Stimulated activated CD8-positive, alpha-beta memory T cell treated with anti-CD3 and anti-CD28 coated beads, Interleukin-7, amount 100 ng/mL, for 24 hours (primary cell): ENCODE measurements around the gene NFE2L1.
"Not testable (repeated sequence)": the region's sequence is repeated elsewhere in the genome, so short reads cannot be mapped to it uniquely, and the experiment has no call there.

Experiments used
- DNase-seq: peaks from one replicate; pipeline ENCODE4 v3.0.0-alpha.2; 2020; ENCODE audit warnings: low read depth

NFE2L1 gene

DNA sequence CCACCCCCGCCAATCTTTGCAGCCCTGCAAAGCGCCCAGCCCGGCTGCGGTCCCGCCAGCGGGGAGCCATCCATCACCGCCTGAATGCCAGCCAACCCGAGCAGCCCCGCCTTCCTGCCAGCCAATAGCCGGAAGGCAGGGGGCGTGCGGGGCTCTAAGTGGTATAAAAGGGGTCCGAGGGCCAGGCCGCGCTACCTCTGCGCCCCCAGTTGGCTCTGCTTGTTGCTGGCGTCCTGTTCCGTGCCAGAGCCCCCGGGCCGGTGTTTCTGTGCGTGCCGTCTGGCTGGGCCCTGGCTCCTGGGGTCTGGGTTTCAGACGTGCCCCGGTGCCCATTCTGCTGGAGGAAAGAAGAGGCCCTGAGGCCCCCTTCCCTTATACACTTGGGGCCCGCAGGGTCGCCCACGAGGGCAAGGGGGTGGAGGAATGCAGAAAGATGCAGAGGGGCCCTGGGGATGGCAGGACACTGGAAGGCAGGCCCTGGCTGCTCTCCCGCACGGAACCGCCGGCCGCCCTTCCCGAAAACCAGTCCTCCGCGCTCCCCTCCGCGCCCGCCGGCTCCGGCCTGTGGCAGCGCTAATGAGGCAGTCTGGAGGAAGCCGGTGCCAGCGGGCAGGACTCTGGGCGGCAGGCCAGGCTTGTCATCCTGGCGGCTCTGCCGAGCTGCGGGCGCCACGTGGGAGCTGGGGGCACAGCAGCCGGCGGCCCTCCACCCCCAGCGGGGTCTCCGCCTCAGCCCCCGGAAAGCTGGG is 24.6 kb upstream of the NFE2L1 start:
- DNase-seq = no peak

DNA sequence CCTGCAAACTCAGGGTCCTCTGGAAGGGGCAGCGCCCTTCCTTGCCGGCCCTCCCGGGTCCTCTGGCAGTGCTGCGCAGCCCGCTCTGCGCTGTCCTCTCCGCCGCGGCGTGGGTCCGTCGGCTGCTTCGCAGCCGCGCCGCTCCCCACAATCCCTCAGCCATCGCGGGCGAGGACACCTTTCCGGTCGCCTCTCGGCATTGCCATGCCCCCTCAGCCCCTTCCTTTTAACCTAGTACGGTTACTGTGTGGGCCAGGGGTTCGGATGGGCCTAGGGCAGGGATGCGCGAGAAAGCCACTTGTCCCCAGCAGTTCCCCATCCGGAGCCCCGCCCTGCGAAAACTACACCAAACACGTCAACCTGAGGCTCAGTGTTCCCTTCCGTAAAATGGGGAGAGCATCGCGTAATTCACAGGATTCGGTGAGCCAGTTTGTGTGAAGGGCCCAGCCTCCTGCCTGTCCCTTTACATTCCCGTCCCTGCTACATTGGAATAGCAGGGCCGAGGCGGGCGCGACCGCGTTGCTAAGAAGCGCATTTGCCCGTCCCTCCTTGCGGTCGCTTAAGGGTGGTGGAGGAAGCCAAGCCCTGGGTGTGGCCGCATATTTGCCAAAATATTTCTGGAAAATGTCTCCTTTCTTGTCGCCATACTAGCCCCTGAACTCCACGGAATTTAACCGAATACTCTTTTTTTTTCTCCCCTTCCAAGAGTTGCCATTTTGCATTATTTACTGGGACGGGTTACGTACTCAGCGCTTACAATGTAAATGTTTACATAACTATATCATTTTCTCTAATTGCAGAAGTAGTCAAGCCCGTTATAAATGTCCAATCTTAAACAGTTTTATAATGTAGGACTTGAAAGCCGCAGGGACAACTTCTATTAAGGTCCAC is 23.8 kb upstream of the NFE2L1 start:
- DNase-seq = no peak

DNA sequence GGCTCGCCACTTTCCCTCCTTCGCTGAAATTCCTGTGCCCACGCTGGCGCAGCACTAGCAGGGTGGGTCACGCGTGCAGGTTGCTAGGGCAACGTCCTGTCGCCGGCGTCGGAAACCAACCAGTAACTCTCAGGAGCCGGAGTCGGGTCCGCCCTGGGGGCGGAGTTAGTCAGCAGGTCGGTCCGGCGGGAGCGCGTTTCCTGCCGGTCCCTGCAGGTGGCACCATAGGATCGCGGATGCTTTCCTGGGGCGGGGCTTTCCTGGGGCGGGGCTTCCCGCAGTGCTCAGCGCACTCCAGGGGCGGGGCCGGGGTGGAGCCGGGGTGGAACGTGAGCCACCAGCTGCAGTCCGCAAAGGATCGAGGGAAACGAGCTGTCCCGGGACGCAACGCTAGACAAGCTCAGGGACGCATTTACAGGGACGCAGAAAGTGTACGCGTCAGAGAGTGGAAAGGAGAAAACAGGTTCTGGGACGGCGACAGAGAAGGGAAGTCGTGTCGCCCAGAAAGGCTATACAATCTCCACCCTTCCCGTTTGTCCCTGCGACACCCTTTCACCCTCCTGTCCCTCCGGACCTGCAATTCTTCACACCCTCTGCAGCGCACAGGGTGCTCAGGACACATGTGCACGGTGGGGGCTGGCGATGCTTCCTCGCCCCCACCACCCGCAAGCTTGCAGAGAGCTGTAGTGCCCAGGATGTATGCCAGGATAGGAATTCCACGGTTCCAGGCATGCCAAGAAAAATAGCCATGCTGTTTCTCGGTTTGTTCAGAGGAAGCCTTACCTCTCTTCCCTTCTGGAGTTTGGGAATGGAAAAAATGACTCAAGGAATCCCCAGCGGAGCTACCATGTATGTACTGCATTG is 22.9 kb upstream of the NFE2L1 start:
- DNase-seq = peak; percentile 90

DNA sequence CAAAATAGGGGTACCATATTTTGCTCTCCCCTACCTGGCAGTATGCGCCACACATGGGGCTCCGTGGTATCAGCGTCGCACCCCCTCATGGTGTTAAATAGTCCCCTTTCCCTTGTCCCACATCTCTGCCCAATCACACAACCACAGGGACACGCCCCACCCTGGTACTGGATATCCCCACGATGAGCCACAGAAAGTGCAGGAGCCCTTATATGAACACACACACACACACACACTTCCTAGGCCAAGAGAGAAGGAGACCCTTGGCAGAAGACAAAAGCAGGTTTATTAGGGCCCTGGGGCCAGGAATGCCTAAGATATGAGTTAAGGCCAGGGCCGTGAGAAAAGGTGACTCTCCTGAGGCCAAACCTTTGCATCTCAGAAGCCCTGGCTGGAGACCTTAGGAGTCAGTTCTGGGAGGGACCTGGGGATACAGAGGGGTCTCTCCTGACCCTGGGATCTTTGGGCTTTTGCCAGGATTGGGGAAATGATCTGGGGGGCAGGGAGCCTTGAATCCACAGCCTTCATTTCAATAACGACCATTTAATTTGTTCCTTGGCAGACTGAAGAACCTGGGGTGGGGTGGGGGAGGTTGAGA is 22.2 kb upstream of the NFE2L1 start:
- no peak for DNase-seq

GRCh38 chr17:48026502-48027321 is 21.4 kb upstream of the NFE2L1 start:
- DNase-seq = peak; percentile 57

DNA sequence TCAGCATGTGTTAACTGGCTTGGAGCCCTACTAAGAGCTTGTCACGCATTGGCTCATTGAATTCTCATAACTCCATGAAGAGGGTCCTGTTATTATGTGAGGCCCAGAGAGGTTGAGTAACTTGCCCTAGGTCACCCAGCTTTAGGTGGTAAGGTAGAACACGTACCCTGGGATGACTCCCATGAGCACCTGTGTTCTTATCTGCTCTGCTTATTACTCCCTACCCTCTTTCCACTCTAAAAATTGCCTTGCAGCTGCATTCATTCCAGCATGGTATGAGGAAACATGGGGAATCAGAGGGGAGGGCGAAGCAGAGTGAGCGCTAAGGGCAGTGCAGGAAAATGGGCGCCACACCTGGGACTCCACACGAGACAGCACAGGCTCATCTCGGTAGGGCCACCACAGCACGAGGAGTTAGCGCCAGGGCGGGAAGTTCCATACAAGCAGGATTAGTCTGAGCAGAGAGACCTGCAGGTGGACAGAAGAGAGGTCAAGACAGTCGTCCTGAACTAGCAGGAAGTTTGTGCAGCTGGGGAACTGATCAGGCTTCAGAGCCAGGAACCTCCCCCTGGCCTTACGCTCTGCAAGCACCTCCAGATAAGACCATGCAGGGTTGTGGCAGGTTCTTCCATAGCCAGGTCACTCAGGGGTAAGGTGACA is 20.7 kb upstream of the NFE2L1 start:
- DNase-seq = no peak

GRCh38 chr17:48028736-48029135 is 19.4 kb upstream of the NFE2L1 start:
- DNase-seq = no peak

DNA sequence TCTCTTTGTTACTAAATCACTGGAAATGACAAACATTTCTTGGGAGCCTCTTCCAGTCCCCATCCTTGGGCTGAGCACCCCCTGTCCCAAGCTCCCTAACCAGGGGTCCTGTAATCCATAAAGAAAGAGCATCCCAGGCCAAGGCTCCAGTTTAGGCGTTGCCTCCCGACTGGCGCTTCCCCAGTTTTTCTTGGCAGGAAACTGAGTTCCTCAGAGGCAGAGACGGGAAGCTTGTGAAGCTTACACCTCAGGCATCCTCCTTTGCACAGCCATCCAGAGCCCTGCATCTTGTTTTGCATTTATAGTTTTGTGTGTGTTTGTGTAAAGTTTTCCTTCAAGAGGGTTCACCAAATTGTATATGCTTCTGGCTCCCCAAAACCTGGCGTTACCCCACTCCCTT is 17.6 kb upstream of the NFE2L1 start:
- DNase-seq = no peak

- DNase-seq = no peak
Measured at GRCh38 chr17:48031966-48032365, 16.2 kb upstream of the NFE2L1 start.

GRCh38 chr17:48034734-48035133 is 13.4 kb upstream of the NFE2L1 start:
- DNase-seq = not testable (repeated sequence)

DNA sequence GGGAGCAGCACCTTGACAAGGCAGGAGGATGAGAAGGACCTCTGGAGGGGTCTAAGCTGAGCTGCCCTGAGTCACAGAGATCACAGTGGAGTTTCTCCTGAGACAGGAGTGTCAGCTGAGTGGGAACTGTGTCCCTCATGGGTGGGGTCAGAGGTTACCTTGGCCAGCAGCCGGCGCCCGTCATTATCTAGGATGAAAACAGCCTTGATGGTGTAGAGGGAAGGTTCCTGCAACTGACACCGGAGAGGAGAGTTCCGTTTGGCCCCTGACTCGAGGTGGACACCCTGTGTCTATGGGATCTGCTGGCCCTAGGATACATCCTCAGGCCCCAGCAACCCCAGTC is 11.5 kb upstream of the NFE2L1 start:
- DNase-seq = no peak

GRCh38 chr17:48037036-48037837 is 10.9 kb upstream of the NFE2L1 start, which contains the start of gene COPZ2:
Gene COPZ2, minus strand, starts transcription at chr17:48037797. Its CDS starts 20 bp downstream, at chr17:48037777.
- DNase-seq = no peak

DNA sequence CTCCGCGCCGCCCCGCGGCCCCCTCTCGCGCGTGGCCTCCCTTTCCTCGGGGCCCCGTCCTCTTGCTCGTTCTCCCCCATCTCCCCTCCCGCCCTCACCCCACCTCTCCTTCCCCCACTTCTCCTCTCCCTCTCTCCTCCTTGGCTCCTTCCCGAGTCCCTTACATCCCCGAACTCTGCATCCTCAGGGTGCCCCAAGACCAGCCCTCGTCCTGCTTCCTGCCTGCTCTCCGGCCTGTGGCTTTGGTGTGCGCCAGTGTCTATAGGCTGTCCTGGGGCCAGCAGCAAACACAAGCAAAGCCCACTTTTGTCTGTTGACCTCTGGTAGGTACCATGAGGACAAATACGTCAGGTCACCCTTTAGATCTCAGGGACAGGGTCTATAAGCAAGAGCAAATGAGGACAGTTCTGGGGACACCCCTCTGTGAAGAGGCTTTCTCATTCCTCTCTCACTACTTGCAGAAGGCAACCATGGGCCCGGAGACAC is 10.3 kb upstream of the NFE2L1 start:
- DNase-seq = no peak

DNA sequence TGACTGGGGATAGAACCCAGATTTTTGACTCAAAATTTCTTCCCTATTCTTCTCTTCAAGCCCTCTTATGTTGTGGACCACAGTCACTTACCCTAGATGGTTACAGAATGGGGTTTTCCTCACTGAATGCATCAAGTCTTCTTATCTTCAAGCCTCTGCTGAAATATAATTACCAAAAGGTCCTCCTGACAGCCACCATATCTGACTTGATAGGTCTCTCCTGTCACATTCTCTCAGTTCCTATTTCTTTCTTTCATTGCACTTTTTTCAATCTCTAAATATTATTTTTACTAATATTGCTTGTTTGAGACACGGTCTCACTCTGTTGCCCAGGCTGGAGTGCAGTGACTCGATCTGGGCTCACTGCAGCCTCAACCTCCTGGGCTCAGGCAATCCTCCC is 9.5 kb upstream of the NFE2L1 start:
- no peak for DNase-seq

DNA sequence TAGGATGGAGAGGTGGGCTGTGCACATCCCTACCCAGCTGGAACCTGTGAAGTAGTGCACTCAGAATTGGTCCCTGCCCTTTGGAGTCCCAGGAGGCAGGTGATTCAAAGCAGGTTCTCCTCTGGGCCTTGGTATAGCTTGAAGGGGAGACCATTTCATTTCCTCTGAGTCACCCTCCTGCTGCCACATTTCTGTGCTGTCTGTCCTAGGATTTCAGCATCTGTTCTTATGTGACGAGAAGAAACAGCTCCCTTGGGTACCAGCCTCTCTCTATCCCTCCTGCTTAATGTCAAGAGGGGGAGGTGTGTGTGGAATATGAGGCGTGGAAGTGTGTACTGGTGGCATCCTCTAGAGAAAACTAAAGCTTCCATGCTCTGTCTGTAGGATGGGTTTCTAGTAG is 5.0 kb upstream of the NFE2L1 start:
- no peak for DNase-seq

GRCh38 chr17:48044851-48045250 is 3.3 kb upstream of the NFE2L1 start:
- DNase-seq = no peak

DNA sequence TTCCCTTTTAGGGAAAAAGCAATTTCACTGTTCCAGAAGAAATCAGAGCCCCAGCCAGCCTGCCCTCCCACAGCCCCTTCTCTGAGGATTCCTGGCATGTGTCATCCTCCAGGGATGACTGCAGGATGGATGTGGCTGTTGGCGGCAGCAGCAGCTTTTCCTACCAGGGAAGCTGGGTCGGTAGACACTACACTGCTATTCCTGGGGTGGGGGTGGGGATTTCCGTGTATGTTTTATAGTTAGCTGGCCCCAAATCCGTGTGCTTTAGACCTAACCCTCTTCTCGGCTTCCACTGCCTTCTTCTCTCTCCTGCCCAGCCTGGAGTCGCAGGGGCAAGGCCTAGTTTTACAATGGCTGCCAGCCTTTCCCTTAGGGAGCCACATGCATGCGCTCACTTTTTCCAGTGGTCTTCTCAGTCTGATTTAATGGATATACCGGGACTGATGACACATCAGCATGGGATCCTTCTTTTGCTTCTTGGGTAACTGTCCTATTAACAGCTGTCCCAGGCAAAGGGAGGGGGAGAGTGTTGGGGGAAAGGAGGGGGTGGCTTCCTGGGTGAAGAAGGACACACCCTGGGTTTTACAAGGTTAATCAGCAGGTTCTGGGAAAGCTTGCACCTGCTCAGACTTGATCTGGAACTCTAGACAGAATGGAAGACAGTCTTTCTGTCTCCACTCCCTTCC is 2.7 kb upstream of the NFE2L1 start:
- DNase-seq = no peak

- no peak for DNase-seq
Measured at GRCh38 chr17:48046296-48046695, 1.9 kb upstream of the NFE2L1 start.
